GM23338 (cell line): ENCODE measurements around the gene PNLIP. TPM values are rescaled to one million over a fixed set of nuclear protein-coding genes. Genes with fewer than 3 reads are reported as not detected.

Experiments
- ATAC-seq: fragments of 200-7000 bp; cut with Tn5 transposase; 3 replicates; pipeline ENCODE4 v1.9.1; 2020
- DNase-seq: peaks from one replicate; pipeline ENCODE4 v3.0.0-alpha.2; 2015; ENCODE audit warnings: low spot score
- H2AFZ ChIP-seq: fragments of 200-600 bp; sonication (generic); 2 replicates; pipeline ENCODE4 v1.8.0; 2016; ENCODE audit warnings: antibody characterized with exemption, mild to moderate bottlenecking, moderate library complexity
- H3F3A ChIP-seq: fragments of 200-600 bp; sonication (generic); replicated peaks from 2 replicates; pipeline ENCODE4 v1.8.0; 2017; ENCODE audit warnings: antibody characterized with exemption, mixed run types, low read depth
- H3K27ac ChIP-seq: fragments of 200-600 bp; sonication (generic); 2 replicates; pipeline ENCODE4 v1.6.1; 2016; ENCODE audit warnings: low read depth
- H3K27me3 ChIP-seq: fragments of 200-600 bp; sonication (generic); 2 replicates; pipeline ENCODE4 v1.8.0; 2016; ENCODE audit warnings: mild to moderate bottlenecking, mixed run types, moderate library complexity; ENCODE audit not compliant: insufficient read depth
- H3K36me3 ChIP-seq: fragments of 200-600 bp; sonication (generic); 2 replicates; pipeline ENCODE4 v1.8.0; 2016; ENCODE audit warnings: mild to moderate bottlenecking; ENCODE audit not compliant: insufficient read depth
- H3K4me1 ChIP-seq: fragments of 200-600 bp; sonication (generic); 2 replicates; pipeline ENCODE4 v1.8.0; 2016; ENCODE audit warnings: mild to moderate bottlenecking, moderate library complexity; ENCODE audit not compliant: insufficient read depth
- H3K4me2 ChIP-seq: fragments of 200-600 bp; sonication (generic); 2 replicates; pipeline ENCODE4 v1.7.1; 2017; ENCODE audit warnings: mixed run types
- H3K4me3 ChIP-seq: fragments of 200-600 bp; sonication (generic); 2 replicates; pipeline ENCODE4 v1.6.1; 2016; ENCODE audit warnings: mixed run types
- H3K79me2 ChIP-seq: fragments of 200-600 bp; sonication (generic); replicated peaks from 2 replicates; pipeline ENCODE4 v1.8.0; 2017; ENCODE audit warnings: mild to moderate bottlenecking; ENCODE audit not compliant: insufficient read depth
- H3K9me2 ChIP-seq: fragments of 200-600 bp; sonication (generic); 2 replicates; pipeline ENCODE4 v1.8.0; 2017; ENCODE audit not compliant: insufficient read depth
- H4K20me1 ChIP-seq: fragments of 200-600 bp; sonication (generic); replicated peaks from 2 replicates; pipeline ENCODE4 v1.8.0; 2017; ENCODE audit warnings: mild to moderate bottlenecking; ENCODE audit not compliant: insufficient read depth
- H3K27ac Mint-ChIP-seq: 2 replicates; pipeline ENCODE4 v1.8.0; 2020; ENCODE audit warnings: inconsistent platforms, mild to moderate bottlenecking, moderate library complexity, mixed read lengths
- H3K27me3 Mint-ChIP-seq: 3 replicates; pipeline ENCODE4 v1.8.0; 2022; ENCODE audit warnings: low read depth, mild to moderate bottlenecking, moderate library complexity, mixed read lengths, inconsistent platforms; ENCODE audit not compliant: insufficient read depth, poor library complexity
- H3K36me3 Mint-ChIP-seq: 3 replicates; pipeline ENCODE4 v1.8.0; 2021; ENCODE audit warnings: low read depth, mild to moderate bottlenecking, inconsistent platforms, moderate library complexity, mixed read lengths
- H3K4me1 Mint-ChIP-seq: 3 replicates; pipeline ENCODE4 v1.8.0; 2020; ENCODE audit warnings: mild to moderate bottlenecking, inconsistent platforms, mixed read lengths
- H3K4me3 Mint-ChIP-seq: 3 replicates; pipeline ENCODE4 v1.8.0; 2021; ENCODE audit warnings: moderate library complexity, mild to moderate bottlenecking, inconsistent platforms, mixed read lengths
- H3K9me3 Mint-ChIP-seq: 3 replicates; pipeline ENCODE4 v1.8.0; 2020; ENCODE audit warnings: moderate library complexity, mild to moderate bottlenecking, inconsistent platforms, mixed read lengths
- CREB1 ChIP-seq: fragments of 250-450 bp; sonication (Bioruptor Pico); IDR thresholded peaks from 2 replicates; pipeline ENCODE4 v1.5.0; 2020; ENCODE audit warnings: low read depth, mild to moderate bottlenecking, moderate library complexity
- EZH2phosphoT487 ChIP-seq: fragments of 200-600 bp; sonication (generic); IDR thresholded peaks from one replicate; pipeline ENCODE4 v1.8.1; 2018; ENCODE audit warnings: antibody characterized with exemption; ENCODE audit not compliant: unreplicated experiment
- JUNB ChIP-seq: IDR thresholded peaks from one replicate; pipeline ENCODE4 v1.6.1; 2016; ENCODE audit warnings: antibody characterized with exemption; ENCODE audit not compliant: unreplicated experiment
- NANOG ChIP-seq: IDR thresholded peaks from 2 replicates; pipeline ENCODE4 v1.6.1; 2016; ENCODE audit warnings: antibody characterized with exemption, borderline replicate concordance
- ZNF114 ChIP-seq: fragments of 250-450 bp; sonication (Bioruptor Pico); IDR thresholded peaks from 2 replicates; pipeline ENCODE4 v1.5.0; 2020; ENCODE audit warnings: mild to moderate bottlenecking, moderate library complexity
- polyA plus RNA-seq: library from polyadenylated mRNA; unstranded; fragments of >200 nt; fragmentation: Nextera tagmentation; extraction: Ambion mirVana; gene quantifications from 2 replicates; pipeline ENCODE4 v1.2.1, GENCODE V29; 2016
- total RNA-seq: library from RNA; depleted of rRNA; stranded (reverse); fragments of >200 nt; shearing (Covaris generic); gene quantifications from 2 replicates; pipeline ENCODE4 v1.2.3, GENCODE V29; 2014
- TF ChIP-seq, protein P1 (sequence below): fragments of 250-450 bp; sonication (Bioruptor Pico); IDR thresholded peaks from 2 replicates; pipeline ENCODE4 v1.5.0; 2020; ENCODE audit warnings: mild to moderate bottlenecking, moderate library complexity
- TF ChIP-seq, protein P2 (sequence below): IDR thresholded peaks from 2 replicates; pipeline ENCODE4 v1.6.1; 2016; ENCODE audit warnings: antibody characterized with exemption

The PNLIP gene
- total and polyA plus RNA-seq, 2 experiments from 2014 or later: not detected

DNA sequence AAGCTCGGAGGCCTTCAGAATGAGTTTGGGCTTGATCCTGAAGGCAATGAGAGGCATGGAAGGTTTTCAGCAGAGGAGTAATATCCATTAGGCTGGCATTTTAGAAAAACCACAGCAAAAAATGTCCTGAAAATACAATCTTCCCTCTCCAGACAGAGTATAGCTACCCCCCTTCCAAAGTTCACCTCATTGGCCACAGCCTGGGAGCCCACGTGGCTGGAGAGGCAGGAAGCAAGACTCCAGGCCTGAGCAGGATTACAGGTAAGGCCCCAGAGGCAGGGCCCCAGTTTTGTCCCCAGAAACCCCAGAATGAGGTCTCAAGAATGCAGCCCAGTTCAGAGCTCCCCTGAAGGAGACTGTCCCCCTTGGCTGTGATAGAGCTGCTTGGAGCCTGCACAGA lies 50.3 kb downstream of the PNLIP start (continued):
- TF ChIP-seq, protein P1, sequence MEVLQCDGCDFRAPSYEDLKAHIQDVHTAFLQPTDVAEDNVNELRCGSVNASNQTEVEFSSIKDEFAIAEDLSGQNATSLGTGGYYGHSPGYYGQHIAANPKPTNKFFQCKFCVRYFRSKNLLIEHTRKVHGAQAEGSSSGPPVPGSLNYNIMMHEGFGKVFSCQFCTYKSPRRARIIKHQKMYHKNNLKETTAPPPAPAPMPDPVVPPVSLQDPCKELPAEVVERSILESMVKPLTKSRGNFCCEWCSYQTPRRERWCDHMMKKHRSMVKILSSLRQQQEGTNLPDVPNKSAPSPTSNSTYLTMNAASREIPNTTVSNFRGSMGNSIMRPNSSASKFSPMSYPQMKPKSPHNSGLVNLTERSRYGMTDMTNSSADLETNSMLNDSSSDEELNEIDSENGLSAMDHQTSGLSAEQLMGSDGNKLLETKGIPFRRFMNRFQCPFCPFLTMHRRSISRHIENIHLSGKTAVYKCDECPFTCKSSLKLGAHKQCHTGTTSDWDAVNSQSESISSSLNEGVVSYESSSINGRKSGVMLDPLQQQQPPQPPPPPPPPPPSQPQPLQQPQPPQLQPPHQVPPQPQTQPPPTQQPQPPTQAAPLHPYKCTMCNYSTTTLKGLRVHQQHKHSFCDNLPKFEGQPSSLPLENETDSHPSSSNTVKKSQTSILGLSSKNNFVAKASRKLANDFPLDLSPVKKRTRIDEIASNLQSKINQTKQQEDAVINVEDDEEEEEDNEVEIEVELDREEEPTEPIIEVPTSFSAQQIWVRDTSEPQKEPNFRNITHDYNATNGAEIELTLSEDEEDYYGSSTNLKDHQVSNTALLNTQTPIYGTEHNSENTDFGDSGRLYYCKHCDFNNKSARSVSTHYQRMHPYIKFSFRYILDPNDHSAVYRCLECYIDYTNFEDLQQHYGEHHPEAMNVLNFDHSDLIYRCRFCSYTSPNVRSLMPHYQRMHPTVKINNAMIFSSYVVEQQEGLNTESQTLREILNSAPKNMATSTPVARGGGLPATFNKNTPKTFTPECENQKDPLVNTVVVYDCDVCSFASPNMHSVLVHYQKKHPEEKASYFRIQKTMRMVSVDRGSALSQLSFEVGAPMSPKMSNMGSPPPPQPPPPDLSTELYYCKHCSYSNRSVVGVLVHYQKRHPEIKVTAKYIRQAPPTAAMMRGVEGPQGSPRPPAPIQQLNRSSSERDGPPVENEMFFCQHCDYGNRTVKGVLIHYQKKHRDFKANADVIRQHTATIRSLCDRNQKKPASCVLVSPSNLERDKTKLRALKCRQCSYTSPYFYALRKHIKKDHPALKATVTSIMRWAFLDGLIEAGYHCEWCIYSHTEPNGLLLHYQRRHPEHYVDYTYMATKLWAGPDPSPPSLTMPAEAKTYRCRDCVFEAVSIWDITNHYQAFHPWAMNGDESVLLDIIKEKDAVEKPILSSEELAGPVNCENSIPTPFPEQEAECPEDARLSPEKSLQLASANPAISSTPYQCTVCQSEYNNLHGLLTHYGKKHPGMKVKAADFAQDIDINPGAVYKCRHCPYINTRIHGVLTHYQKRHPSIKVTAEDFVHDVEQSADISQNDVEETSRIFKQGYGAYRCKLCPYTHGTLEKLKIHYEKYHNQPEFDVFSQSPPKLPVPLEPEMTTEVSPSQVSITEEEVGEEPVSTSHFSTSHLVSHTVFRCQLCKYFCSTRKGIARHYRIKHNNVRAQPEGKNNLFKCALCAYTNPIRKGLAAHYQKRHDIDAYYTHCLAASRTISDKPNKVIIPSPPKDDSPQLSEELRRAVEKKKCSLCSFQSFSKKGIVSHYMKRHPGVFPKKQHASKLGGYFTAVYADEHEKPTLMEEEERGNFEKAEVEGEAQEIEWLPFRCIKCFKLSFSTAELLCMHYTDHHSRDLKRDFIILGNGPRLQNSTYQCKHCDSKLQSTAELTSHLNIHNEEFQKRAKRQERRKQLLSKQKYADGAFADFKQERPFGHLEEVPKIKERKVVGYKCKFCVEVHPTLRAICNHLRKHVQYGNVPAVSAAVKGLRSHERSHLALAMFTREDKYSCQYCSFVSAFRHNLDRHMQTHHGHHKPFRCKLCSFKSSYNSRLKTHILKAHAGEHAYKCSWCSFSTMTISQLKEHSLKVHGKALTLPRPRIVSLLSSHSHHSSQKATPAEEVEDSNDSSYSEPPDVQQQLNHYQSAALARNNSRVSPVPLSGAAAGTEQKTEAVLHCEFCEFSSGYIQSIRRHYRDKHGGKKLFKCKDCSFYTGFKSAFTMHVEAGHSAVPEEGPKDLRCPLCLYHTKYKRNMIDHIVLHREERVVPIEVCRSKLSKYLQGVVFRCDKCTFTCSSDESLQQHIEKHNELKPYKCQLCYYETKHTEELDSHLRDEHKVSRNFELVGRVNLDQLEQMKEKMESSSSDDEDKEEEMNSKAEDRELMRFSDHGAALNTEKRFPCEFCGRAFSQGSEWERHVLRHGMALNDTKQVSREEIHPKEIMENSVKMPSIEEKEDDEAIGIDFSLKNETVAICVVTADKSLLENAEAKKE (CRISPR knock-in tag): no peak

DNA sequence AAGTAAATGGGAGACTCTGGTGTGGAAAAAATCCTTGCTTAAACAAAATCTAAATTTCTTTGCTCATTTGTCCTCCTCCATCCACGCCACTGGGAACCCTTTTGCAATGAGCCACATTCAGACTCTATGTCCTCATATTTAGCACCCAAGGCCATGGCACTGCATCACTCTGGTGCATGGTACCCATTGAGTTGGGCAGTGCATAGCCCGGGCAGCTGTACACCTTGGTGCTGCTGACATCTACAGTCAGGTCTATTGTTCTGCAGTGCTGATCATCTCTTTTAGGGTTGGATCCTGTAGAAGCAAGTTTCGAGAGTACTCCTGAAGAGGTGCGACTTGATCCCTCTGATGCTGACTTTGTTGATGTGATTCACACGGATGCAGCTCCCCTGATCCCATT lies 51.8 kb downstream of the PNLIP start:
- ATAC-seq (no peak), DNase-seq (no peak)
- no peak overlapping the region for H3K4me3 Mint-ChIP-seq
- H3K27me3 ChIP-seq: no peaks in the 10 kb centered on the region
- H4K20me1 ChIP-seq: no peaks in the 10 kb centered on the region
- peaks cover 4% of the 10 kb centered on the region for H3K27me3 Mint-ChIP-seq
- no peak overlapping the region for H2AFZ ChIP-seq
- H3K36me3 Mint-ChIP-seq: no peaks in the 10 kb centered on the region
- no peaks in the 10 kb centered on the region for H3K9me2 ChIP-seq
- no peak overlapping the region for H3K4me3 ChIP-seq
- H3K79me2 ChIP-seq: no peaks in the 10 kb centered on the region
- H3K4me2 ChIP-seq: no peak overlapping the region; the same call in 1 of the 2 replicates
- H3K27ac Mint-ChIP-seq: no peak overlapping the region
- no peaks in the 10 kb centered on the region for H3K4me1 ChIP-seq
- no peak overlapping the region for H3K27ac ChIP-seq
- H3K4me1 Mint-ChIP-seq: peaks cover 8% of the 10 kb centered on the region; the same call in 2 of the 3 replicates
- no peaks in the 10 kb centered on the region for H3K36me3 ChIP-seq
- no peaks in the 10 kb centered on the region for H3K9me3 Mint-ChIP-seq
- H3F3A ChIP-seq: no peaks in the 10 kb centered on the region
- TF ChIP-seq NANOG: no peak
- no peak for TF ChIP-seq CREB1 (CRISPR knock-in tag)
- TF ChIP-seq, protein P1 (CRISPR knock-in tag): no peak
- TF ChIP-seq, protein P2, sequence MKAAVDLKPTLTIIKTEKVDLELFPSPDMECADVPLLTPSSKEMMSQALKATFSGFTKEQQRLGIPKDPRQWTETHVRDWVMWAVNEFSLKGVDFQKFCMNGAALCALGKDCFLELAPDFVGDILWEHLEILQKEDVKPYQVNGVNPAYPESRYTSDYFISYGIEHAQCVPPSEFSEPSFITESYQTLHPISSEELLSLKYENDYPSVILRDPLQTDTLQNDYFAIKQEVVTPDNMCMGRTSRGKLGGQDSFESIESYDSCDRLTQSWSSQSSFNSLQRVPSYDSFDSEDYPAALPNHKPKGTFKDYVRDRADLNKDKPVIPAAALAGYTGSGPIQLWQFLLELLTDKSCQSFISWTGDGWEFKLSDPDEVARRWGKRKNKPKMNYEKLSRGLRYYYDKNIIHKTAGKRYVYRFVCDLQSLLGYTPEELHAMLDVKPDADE: no peak
- TF ChIP-seq ZNF114 (CRISPR knock-in tag): no peak
- TF ChIP-seq JUNB: no peak
- TF ChIP-seq EZH2phosphoT487: no peak
